ENCODE results near the gene NACC2. TPM values are rescaled to one million over a fixed set of nuclear protein-coding genes. Genes with fewer than 3 reads are reported as not detected.

The NACC2 gene
- total and polyA plus RNA-seq, 10 of the 15 experiments (the other 5 are each of a cell fraction or from before 2014, with no cell fraction given): 0.66 to 14.7 (median 3.5) TPM

DNA sequence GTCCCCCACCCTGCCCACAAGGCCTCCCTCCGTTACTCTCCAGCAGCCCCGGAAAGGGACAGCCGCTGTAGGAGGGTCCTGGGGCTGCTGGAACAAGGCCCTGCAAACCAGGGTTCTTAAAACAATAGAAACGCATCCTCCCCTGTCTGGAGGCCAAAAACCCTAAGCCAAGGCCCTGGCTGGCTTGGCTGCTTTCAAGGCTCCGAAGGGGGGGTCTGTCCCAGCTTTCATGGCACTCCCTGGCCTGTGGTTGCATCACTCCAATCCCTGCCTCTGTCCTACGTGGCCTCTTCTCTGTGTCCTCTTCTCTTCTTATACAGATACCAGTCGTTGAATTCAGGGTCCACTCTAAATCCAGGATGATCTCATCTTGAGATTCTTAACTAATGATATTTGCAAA, 126.5 kb downstream of the NACC2 start (continued):
- TF ChIP-seq E2F8 (IDR thresholded peaks at IDR 0.05; ENCODE audit: low read depth, partially characterized antibody): no peak
- no peak for TF ChIP-seq RAD21 (IDR thresholded peaks at IDR 0.05; ENCODE audit: insufficient read depth, low read depth, low read length)

DNA sequence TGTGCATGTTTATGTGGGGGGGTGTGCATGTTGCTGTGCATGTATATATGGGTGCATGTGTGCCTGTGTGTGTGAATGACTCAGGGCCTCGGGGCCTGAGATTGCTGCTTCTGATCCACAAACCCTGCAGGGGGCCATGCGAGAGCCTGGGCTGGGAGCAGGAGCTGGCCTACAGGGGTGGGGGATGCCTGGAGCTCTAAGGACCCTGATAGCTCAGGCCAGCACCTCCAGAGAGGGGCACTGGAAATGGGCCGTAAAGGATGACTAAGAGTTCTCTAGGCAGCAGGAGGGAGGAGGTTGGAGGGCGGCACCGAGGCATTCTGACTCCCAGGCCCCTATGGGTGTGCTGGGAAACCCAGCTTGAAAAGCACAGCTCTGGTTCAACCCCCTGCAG, 127.0 kb downstream of the NACC2 start:
- ATAC-seq (no peak), DNase-seq (ENCODE audit: low read depth, low spot score) (no peak), FAIRE-seq (no peak)
- Histone ChIP-seq H4K20me1 (ENCODE audit: control insufficient read depth, insufficient read depth) (no peaks in the 10 kb centered on the region), H3K9ac (ENCODE audit: control insufficient read depth, insufficient read depth, low read length) (no peak overlapping the region), H3K27ac (ENCODE audit: control insufficient read depth, insufficient read depth) (no peak overlapping the region), H3K36me3 (ENCODE audit: control insufficient read depth in 2 of 2, insufficient read depth in 2 of 2, low read length in 1 of 2) (no peaks in the 10 kb centered on the region), H3K4me3 (no peak overlapping the region), H3K27me3 (replicated peaks in 1 of 2; ENCODE audit: control insufficient read depth in 2 of 2, insufficient read depth in 2 of 2, low read length in 1 of 2) (no peaks in the 10 kb centered on the region; a peak in 1 of 4 replicates), H3K4me1 (ENCODE audit: control insufficient read depth, insufficient read depth, low read length) (no peaks in the 10 kb centered on the region), H3K4me2 (ENCODE audit: control insufficient read depth, insufficient read depth) (no peak overlapping the region), H3K9me3 (replicated peaks; ENCODE audit: control insufficient read depth, insufficient read depth, low read length) (no peaks in the 10 kb centered on the region), H2AFZ (ENCODE audit: control insufficient read depth, low read depth, low read length) (no peak overlapping the region), H3K79me2 (ENCODE audit: control insufficient read depth, insufficient read depth, low read length) (no peaks in the 10 kb centered on the region)
- in situ Hi-C loops (cut with MboI): no loop called here
- intact Hi-C loops (cut with micrococcal nuclease; ENCODE audit: unreplicated experiment): loop anchor here (5.0 to 10.0 kb wide), 2 partner anchors 259 to 317 kb away; no protein-coding TSS in a partner anchor
- 8% methylated on average over 5 of the region's 5 CpGs for WGBS (ENCODE audit: insufficient coverage, insufficient replicate concordance, low lambda C conversion rate, missing lambda C conversion rate)
- ChIA-PET SMC1A (ENCODE audit: uncharacterized antibody, unreplicated experiment) (interaction anchor here (0.6 to 1.1 kb wide), 2 partner anchors 50 to 154 kb away, joined by 3 to 7 read pairs; no protein-coding TSS in a partner anchor), POLR2A (no interaction called here), RAD21 (ENCODE audit: unreplicated experiment) (interaction anchor here (1.1 to 3.3 kb wide), 5 partner anchors 122 to 172 kb away, joined by 3 to 9 read pairs (median 4); no protein-coding TSS in a partner anchor), CTCF (interaction anchor here (0.5 to 5.6 kb wide), 11 partner anchors 8 to 364 kb away, joined by 3 to 59 read pairs (median 4); no protein-coding TSS in a partner anchor)
- no peak for TF ChIP-seq NRF1 (conservative IDR thresholded peaks at IDR 0.05; ENCODE audit: low read depth, low read length)
- TF ChIP-seq SRF (IDR thresholded peaks at IDR 0.05; ENCODE audit: low read depth in 2 of 2, low read length in 2 of 2): no peak
- no peak for TF ChIP-seq ATF2 (IDR thresholded peaks at IDR 0.05; ENCODE audit: low read length)
- no peak for TF ChIP-seq ETV6 (conservative IDR thresholded peaks at IDR 0.05 in 1 of 2, IDR thresholded peaks at IDR 0.05 in 1 of 2; ENCODE audit: borderline replicate concordance in 1 of 2, low read depth in 1 of 2)
- TF ChIP-seq SUPT20H (IDR thresholded peaks at IDR 0.05; ENCODE audit: borderline replicate concordance, control insufficient read depth, low read depth, low read length): no peak
- TF ChIP-seq HDGF (IDR thresholded peaks at IDR 0.05): no peak
- TF ChIP-seq RUNX3 (IDR thresholded peaks at IDR 0.05; ENCODE audit: low read length): no peak
- TF ChIP-seq RAD21 (IDR thresholded peaks at IDR 0.05; ENCODE audit: insufficient read depth, low read depth, low read length): no peak
- TF ChIP-seq NFIC (IDR thresholded peaks at IDR 0.05; ENCODE audit: low read depth, low read length): no peak
- TF ChIP-seq CBX3 (IDR thresholded peaks at IDR 0.05; ENCODE audit: borderline replicate concordance, low read depth): no peak
- no peak for TF ChIP-seq IKZF2 (IDR thresholded peaks at IDR 0.05)
- TF ChIP-seq HDAC2 (IDR thresholded peaks at IDR 0.05): no peak
- no peak for TF ChIP-seq NR2F1 (conservative IDR thresholded peaks at IDR 0.05)
- no peak for TF ChIP-seq RAD51 (IDR thresholded peaks at IDR 0.05)
- TF ChIP-seq, protein P1, sequence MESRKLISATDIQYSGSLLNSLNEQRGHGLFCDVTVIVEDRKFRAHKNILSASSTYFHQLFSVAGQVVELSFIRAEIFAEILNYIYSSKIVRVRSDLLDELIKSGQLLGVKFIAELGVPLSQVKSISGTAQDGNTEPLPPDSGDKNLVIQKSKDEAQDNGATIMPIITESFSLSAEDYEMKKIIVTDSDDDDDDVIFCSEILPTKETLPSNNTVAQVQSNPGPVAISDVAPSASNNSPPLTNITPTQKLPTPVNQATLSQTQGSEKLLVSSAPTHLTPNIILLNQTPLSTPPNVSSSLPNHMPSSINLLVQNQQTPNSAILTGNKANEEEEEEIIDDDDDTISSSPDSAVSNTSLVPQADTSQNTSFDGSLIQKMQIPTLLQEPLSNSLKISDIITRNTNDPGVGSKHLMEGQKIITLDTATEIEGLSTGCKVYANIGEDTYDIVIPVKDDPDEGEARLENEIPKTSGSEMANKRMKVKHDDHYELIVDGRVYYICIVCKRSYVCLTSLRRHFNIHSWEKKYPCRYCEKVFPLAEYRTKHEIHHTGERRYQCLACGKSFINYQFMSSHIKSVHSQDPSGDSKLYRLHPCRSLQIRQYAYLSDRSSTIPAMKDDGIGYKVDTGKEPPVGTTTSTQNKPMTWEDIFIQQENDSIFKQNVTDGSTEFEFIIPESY (IDR thresholded peaks at IDR 0.05): no peak
- no peak for TF ChIP-seq BACH1 (IDR thresholded peaks at IDR 0.05; ENCODE audit: borderline replicate concordance)
- no peak for TF ChIP-seq ZNF274 (IDR thresholded peaks at IDR 0.05; ENCODE audit: insufficient read depth, insufficient read length)
- BruUV-seq (replicated peaks): no TSS peak

Measured in GM12878 (cell line).